Central memory CD8-positive, alpha-beta T cell (primary cell): ENCODE measurements around the gene RHOF.
"Not testable (repeated sequence)": the region's sequence is repeated elsewhere in the genome, so short reads cannot be mapped to it uniquely, and the experiment has no call there.

Experiments
- ATAC-seq: fragments of 150-1000 bp; cut with Tn5 transposase; replicated peaks from 2 replicates; pipeline ENCODE4 v1.10.0; 2022; ENCODE audit warnings: mild to moderate bottlenecking, moderate FRiP score, moderate number of reproducible peaks; ENCODE audit not compliant: poor library complexity, severe bottlenecking; ENCODE audit errors: extremely low read depth
- DNase-seq, 2 donors: peaks; one replicate each; pipeline ENCODE4 v3.0.0; 2021; ENCODE audit warnings: low spot score in 2 of 2
- H3K27ac Mint-ChIP-seq: one replicate; pipeline ENCODE4 v1.8.0; 2022; ENCODE audit warnings: low read depth, mild to moderate bottlenecking, moderate library complexity, mixed read lengths
- H3K27me3 Mint-ChIP-seq: one replicate; pipeline ENCODE4 v1.8.0; 2022; ENCODE audit warnings: mixed read lengths
- H3K36me3 Mint-ChIP-seq: one replicate; pipeline ENCODE4 v1.8.0; 2022; ENCODE audit warnings: mild to moderate bottlenecking, moderate library complexity, mixed read lengths; ENCODE audit not compliant: insufficient read depth
- H3K4me1 Mint-ChIP-seq: one replicate; pipeline ENCODE4 v1.8.0; 2022; ENCODE audit warnings: mixed read lengths
- H3K4me3 Mint-ChIP-seq: one replicate; pipeline ENCODE4 v1.8.0; 2022; ENCODE audit warnings: mild to moderate bottlenecking, moderate library complexity, mixed read lengths
- H3K9me3 Mint-ChIP-seq: one replicate; pipeline ENCODE4 v1.8.0; 2022; ENCODE audit warnings: mixed read lengths

Gene RHOF

DNA sequence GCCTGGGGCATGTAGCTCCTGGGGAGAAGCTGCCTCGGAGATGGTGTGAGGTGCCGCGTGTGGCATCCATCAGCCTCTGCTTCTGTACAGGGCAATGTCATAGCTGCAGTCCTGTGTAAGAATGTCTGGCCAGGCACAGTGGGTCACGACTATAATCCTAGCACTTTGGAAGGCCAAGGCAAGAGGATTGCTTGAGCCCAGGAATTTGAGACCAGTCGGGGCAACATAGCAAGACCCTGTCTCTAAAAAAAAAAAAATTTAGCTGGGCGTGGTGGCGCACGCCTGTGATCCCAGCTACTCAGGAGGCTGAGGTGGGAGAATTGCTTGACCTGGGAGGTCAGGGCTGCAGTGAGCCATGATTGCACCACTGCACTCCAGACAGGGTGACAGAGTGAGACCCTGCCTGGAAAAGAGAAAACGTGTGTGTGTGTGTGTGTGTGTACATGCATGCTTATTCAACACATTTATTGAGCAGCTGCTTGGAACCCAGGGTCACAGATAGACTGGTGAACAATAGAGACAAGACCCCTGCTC lies 24.1 kb downstream of the RHOF start:
- Mint-ChIP-seq H3K27me3 (no peaks in the 10 kb centered on the region), H3K4me3 (no peak overlapping the region), H3K9me3 (no peaks in the 10 kb centered on the region)

DNA sequence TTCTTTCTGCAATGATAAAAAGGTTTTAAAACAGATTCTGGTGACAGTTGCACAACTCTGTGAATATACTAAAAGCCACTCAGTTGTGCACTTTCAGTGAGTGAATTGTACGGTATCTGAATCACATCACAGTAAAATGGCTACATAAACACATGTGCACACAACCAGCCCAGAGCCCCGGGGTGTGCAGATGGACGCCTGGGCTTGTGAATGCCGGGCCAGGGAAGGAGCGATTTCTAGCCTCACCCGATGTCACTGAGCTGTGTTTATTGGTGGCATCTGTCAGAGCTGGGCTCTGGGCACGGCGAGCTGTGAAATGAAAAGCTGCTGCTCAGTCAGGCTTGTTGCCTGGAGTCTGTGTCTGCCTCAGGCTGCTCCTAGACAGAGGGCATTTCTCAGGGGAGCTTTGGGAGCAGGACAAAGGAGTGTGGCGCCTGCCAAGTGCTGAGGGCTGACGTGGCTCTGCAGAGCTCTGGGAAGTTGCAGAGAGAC lies 25.9 kb downstream of the RHOF start:
- H3K27ac Mint-ChIP-seq, result no peak overlapping the region
- no peaks in the 10 kb centered on the region for H3K27me3 Mint-ChIP-seq
- DNase-seq (no peak), ATAC-seq (no peak)
- no peaks in the 10 kb centered on the region for H3K36me3 Mint-ChIP-seq
- H3K4me1 Mint-ChIP-seq, result no peaks in the 10 kb centered on the region
- H3K4me3 Mint-ChIP-seq, result no peak overlapping the region
- no peaks in the 10 kb centered on the region for H3K9me3 Mint-ChIP-seq

More for the DNA sequence above, 24.1 kb downstream of the RHOF start:
- ATAC-seq (no peak), DNase-seq (no peak)
- peaks cover 6% of the 10 kb centered on the region for H3K4me1 Mint-ChIP-seq
- no peak overlapping the region for H3K27ac Mint-ChIP-seq
- H3K36me3 Mint-ChIP-seq, result peaks cover 2% of the 10 kb centered on the region

DNA sequence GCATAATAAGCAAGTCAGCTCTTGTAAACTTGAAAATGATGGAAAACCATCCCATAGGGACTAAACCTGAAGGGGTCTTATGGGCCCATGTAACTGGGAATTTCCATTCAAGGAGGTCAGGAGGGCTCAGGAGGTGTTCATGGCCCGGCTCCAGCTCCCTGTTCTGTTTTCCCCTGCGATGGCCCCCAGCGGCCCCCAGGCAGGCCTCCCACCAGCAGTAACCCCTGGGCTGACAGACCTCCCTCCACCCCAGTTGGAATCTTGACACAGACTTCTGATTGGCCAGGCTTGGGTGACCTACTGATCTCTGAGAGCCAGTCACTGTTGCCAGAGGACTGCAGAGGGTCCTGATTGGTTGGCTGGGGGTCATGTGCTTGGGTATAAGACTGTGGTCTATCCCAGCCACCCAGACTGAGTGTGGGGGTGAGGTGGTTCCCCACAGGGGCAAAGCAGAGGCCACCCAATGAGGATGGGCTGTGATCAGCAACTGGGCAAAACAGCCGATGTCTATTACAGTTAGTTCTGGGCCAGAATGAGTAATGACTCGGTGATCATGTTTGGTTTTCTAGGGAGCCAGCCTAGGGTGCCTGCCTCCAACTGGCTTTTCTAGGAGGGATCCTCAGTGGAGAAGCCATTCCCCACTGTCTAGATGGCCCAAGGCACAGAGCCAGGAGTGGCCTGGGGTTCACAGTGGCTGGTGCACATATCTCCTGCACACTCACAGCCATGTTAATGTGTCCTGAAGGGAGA lies 27.0 kb downstream of the RHOF start:
- no peaks in the 10 kb centered on the region for H3K9me3 Mint-ChIP-seq
- no peak overlapping the region for H3K4me3 Mint-ChIP-seq
- ATAC-seq (no peak), DNase-seq (no peak)
- no peak overlapping the region for H3K27ac Mint-ChIP-seq
- no peaks in the 10 kb centered on the region for H3K27me3 Mint-ChIP-seq
- no peaks in the 10 kb centered on the region for H3K36me3 Mint-ChIP-seq
- H3K4me1 Mint-ChIP-seq, result no peaks in the 10 kb centered on the region

DNA sequence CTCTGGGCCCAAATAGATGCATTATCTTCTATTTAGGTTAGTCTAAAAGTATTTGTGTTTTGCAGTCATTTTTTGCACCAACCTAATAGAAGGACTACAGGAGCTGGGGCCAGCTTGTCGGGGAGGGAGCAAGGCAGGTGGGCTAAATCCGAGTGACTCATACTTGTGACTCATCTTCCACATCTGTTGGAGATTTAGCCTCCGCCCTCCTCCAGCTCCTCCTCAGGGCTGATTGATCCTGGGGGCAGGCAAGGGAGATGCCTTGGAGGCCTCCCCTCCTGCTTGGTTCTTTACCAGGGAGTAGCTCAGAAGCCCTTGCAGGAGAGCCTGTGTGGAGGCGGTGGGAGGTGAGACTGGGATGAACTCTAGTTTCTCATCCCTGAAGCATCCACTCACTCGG lies 27.9 kb downstream of the RHOF start:
- ATAC-seq (no peak), DNase-seq (no peak)

DNA sequence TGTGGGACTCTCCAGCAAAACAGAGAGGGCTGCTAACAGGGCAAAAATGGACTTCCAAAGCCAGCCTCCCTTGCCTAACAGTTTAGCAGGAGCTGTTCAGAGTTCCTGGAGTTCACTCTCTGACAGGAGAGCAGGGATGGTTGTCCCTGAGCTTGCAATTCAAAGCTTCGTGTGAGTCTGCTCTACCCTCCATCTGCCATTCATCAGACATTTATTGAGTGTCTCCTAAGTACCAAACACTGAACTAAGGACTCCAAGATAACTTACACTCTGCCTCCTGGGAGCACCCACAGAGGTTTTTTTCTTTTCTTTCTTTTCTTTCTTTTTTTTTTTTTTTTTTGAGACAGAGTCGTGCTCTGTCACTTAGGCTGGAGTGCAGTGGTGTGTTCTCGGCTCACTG lies 28.7 kb downstream of the RHOF start:
- DNase-seq, result no peak
- H3K36me3 Mint-ChIP-seq, result peaks cover 1% of the 10 kb centered on the region
- H3K4me1 Mint-ChIP-seq, result no peaks in the 10 kb centered on the region
- no peaks in the 10 kb centered on the region for H3K9me3 Mint-ChIP-seq
- ATAC-seq, result no peak
- H3K27ac Mint-ChIP-seq, result no peak overlapping the region
- no peaks in the 10 kb centered on the region for H3K27me3 Mint-ChIP-seq
- H3K4me3 Mint-ChIP-seq, result no peak overlapping the region

More for the DNA sequence above, 27.9 kb downstream of the RHOF start:
- Mint-ChIP-seq H3K4me3 (no peak overlapping the region), H3K27me3 (no peaks in the 10 kb centered on the region), H3K4me1 (no peaks in the 10 kb centered on the region), H3K9me3 (no peaks in the 10 kb centered on the region), H3K36me3 (no peaks in the 10 kb centered on the region), H3K27ac (no peak overlapping the region)

DNA sequence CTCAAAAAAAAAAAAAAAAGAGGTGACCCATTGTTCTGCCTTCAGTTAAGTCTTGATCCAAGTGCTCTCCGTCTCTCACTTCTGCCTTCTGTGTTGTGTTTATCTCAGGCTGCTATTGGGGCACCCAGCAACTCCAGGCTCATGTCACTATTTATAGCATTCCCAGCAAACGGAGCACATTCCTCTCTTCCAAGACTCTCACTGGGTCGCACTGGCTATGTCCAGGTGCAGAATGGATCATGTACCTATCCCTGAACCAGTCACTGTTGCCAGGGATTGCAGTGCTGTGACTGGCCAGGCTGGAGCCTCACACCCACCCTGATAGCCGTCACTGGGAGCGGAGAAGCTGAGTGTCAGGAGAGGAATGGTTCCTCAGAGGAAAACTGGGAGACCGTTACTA lies 31.2 kb downstream of the RHOF start:
- H3K27ac Mint-ChIP-seq, result no peak overlapping the region
- DNase-seq (no peak), ATAC-seq (no peak)
- H3K4me1 Mint-ChIP-seq, result no peaks in the 10 kb centered on the region
- peaks cover 3% of the 10 kb centered on the region for H3K36me3 Mint-ChIP-seq
- H3K4me3 Mint-ChIP-seq, result no peak overlapping the region
- H3K9me3 Mint-ChIP-seq, result no peaks in the 10 kb centered on the region
- no peaks in the 10 kb centered on the region for H3K27me3 Mint-ChIP-seq

DNA sequence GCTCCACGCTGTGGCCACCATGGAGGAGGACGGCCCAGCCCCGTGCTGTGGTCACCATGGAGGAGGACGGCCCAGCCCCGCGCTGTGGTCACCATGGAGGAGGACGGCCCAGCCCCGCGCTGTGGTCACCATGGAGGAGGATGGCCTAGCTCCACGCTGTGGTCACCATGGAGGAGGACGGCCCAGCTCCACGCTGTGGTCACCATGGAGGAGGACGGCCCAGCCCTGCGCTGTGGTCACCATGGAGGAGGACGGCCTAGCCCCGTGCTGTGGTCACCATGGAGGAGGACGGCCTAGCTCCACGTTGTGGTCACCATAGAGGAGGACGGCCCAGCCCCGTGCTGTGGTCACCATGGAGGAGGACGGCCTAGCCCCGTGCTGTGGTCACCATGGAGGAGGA lies 35.0 kb downstream of the RHOF start:
- H3K27ac Mint-ChIP-seq, H3K9me3 Mint-ChIP-seq, ATAC-seq, H3K4me3 Mint-ChIP-seq, H3K27me3 Mint-ChIP-seq, H3K4me1 Mint-ChIP-seq, DNase-seq, H3K36me3 Mint-ChIP-seq: not testable (repeated sequence)

DNA sequence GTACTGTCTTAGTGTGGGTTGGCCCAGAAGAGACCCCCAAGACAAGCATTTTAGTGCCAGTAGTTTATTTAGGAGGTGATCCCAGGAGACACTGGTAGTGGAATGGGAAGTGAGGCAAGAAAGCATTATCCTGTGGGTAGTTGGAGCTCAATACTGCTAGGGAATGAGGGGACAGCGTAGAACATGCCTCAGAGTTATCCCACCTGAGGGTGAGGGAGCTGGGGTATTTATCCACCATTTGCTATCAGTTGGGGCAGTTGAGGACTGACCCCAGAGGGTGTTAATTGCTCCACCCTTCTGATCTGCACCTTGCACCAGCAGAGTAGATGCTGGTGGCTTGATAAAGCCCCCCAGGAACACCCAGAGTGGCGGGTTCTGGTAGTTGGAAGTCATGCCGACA lies 37.9 kb downstream of the RHOF start:
- DNase-seq (no peak), ATAC-seq (no peak)
- Mint-ChIP-seq H3K9me3 (no peaks in the 10 kb centered on the region), H3K27me3 (no peaks in the 10 kb centered on the region), H3K4me3 (no peak overlapping the region), H3K4me1 (peaks cover 6% of the 10 kb centered on the region), H3K36me3 (peaks cover 7% of the 10 kb centered on the region), H3K27ac (no peak overlapping the region)

DNA sequence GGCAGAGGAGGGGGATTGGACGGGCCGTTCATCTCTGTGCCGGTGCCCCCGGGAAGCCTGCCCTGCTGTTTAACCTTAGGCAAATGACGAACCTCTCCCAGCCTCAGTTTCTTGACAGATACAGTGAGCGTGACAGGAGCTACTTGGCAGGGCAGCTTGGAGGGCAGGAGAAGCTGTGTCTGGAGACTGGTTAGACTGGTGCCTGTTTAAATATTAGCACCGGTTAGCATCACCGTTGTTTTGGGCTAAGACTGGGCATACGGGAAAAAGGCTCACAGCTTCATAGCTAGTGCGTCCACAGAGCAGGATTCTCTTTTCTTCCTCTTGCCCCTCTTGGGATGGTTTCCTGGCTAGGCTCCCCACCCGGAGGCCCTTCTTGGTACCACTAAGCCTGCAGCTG lies 38.7 kb downstream of the RHOF start:
- ATAC-seq, result no peak
- H3K27me3 Mint-ChIP-seq, result no peaks in the 10 kb centered on the region
- no peak for DNase-seq
- H3K4me1 Mint-ChIP-seq, result peaks cover 6% of the 10 kb centered on the region
- no peaks in the 10 kb centered on the region for H3K9me3 Mint-ChIP-seq
- no peak overlapping the region for H3K4me3 Mint-ChIP-seq
- H3K36me3 Mint-ChIP-seq, result peaks cover 11% of the 10 kb centered on the region
- peak overlapping the region; percentile 46 for H3K27ac Mint-ChIP-seq

DNA sequence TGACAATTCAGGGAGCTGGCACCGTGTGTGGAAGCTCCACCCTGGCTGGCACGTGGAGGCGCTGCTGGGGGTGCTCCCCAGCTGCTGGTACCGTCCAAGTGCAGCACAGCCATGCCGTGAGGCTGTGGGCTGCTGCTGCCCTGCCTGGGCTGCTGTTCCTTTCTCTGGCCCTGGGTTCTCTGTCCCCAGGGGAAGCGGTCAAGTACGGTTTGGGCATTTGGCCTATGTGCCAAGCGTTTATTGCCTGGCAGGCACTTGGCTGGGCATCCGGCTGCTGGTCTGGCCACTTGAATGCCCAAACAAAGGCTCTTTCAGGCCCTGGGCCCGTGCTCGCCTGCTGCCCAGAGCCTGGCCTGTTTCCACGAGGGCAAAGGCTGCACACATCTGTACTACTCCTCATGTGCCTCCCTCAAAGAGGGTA lies 39.6 kb downstream of the RHOF start:
- ATAC-seq, result no peak
- H3K36me3 Mint-ChIP-seq, result peaks cover 9% of the 10 kb centered on the region

DNA sequence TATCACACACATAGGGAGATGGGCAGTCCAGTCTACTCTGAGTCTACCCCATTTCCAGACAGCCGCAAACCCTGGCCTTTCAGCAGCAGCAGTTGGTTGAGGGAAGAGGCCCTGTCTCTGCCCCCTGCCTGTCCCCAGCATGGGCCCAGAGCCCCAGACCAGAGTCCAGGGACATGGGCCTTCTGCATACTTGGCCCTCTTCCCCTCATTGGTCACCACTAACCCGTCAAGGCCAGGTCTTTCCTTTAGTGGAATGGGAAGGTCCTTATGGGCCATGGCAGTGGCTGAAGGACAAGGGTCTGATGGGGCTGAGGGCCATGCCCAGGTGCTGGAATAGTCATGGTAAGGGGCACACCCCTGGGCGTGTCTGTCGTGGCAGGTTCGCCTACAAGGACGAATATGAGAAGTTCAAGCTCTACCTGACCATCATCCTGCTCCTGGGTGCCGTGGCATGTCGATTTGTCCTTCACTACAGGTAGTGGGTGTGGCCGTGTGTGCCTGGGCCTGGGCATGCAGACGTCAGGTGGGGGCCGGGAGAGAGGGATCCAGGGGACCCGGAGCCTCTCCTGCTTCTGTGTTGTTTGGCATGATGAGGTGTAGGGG lies 41.6 kb downstream of the RHOF start:
- ATAC-seq, result no peak
- Mint-ChIP-seq H3K4me1 (peaks cover 4% of the 10 kb centered on the region), H3K4me3 (no peak overlapping the region), H3K27me3 (no peaks in the 10 kb centered on the region), H3K9me3 (no peaks in the 10 kb centered on the region), H3K27ac (peak overlapping the region; percentile 71), H3K36me3 (peaks cover 10% of the 10 kb centered on the region)
- DNase-seq, result no peak

More for the DNA sequence above, 39.6 kb downstream of the RHOF start:
- Mint-ChIP-seq H3K4me1 (peaks cover 6% of the 10 kb centered on the region), H3K9me3 (no peaks in the 10 kb centered on the region), H3K27me3 (no peaks in the 10 kb centered on the region), H3K4me3 (no peak overlapping the region), H3K27ac (peak overlapping the region; percentile 46)
- no peak for DNase-seq

DNA sequence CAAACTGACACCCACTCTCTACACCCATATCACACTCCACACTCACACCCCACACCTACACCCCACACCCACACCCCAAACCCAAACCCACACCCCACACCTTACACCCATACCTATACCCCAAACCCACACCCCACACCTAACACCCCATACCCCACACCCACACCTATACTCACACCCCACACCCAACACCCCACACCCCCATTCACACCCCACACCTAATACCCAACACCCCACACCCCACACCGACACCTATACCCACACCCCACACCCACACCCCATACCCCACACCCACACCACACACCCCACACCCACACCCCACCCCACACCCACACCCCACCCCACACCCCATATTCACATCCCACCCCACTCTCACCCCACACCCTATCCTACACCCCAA lies 42.5 kb downstream of the RHOF start:
- Mint-ChIP-seq H3K27ac (peak overlapping the region; percentile 71), H3K36me3 (peaks cover 7% of the 10 kb centered on the region), H3K4me3 (no peak overlapping the region), H3K4me1 (no peaks in the 10 kb centered on the region), H3K9me3 (no peaks in the 10 kb centered on the region), H3K27me3 (no peaks in the 10 kb centered on the region)
- ATAC-seq (no peak), DNase-seq (no peak)

DNA sequence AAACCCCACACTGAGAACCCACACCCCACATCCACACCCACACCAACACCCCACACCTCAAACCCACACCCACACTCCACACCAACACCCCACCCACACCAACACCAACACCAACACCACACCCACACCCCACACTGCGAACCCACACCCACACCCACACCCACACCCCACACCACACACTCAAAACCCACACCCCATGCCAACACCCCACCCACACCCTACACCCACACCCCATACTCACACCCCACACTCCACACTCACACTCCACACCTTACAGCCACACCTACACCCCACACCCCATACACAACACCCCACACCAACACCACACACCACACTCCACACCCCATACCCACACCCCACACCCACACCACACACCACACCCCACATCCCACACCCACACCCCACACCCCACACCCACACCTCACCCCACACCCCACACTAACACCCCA lies 43.0 kb downstream of the RHOF start:
- H3K36me3 Mint-ChIP-seq, result peaks cover 7% of the 10 kb centered on the region
- ATAC-seq (peak; percentile 62), DNase-seq (peak in 1 of 2 donors; percentile 23)
- H3K4me3 Mint-ChIP-seq, result no peak overlapping the region
- no peaks in the 10 kb centered on the region for H3K4me1 Mint-ChIP-seq
- no peaks in the 10 kb centered on the region for H3K27me3 Mint-ChIP-seq
- peak overlapping the region; percentile 71 for H3K27ac Mint-ChIP-seq
- no peaks in the 10 kb centered on the region for H3K9me3 Mint-ChIP-seq
